Uterus (tissue), 4 donors: ENCODE results near the gene PPFIBP2. TPM values are rescaled to one million over a fixed set of nuclear protein-coding genes. Genes with fewer than 3 reads are reported as not detected.

Source experiments
- DNase-seq, 2 donors: peaks; one replicate each; pipeline ENCODE4 v3.0.0-alpha.2; 2019 to 2020
- H3K27ac ChIP-seq, 2 donors: fragments of 200-600 bp; sonication (generic); 1 replicate in 1 of 2; 2 replicates in 1 of 2; pipeline ENCODE4 v1.5.1; 2016 to 2018
- H3K27me3 ChIP-seq, 2 donors: fragments of 200-600 bp; sonication (generic); one replicate each; pipeline ENCODE4 v1.5.1; 2018 to 2019; ENCODE audit warnings: control low read depth in 1 of 2
- H3K36me3 ChIP-seq, 2 donors: fragments of 200-600 bp; sonication (generic); one replicate each; pipeline ENCODE4 v1.5.1; 2019; ENCODE audit warnings: control low read depth in 1 of 2
- H3K4me1 ChIP-seq, 2 donors: fragments of 200-600 bp; sonication (generic); one replicate each; pipeline ENCODE4 v1.5.1; 2018 to 2019; ENCODE audit warnings: control low read depth in 1 of 2
- H3K4me3 ChIP-seq, 2 donors: fragments of 200-600 bp; sonication (generic); 1 replicate in 1 of 2; 2 replicates in 1 of 2; pipeline ENCODE4 v1.5.1; 2018 to 2019; ENCODE audit warnings: mild to moderate bottlenecking in 1 of 2
- H3K9me3 ChIP-seq, 2 donors: fragments of 200-600 bp; sonication (generic); one replicate each; pipeline ENCODE4 v1.5.1; 2019; ENCODE audit warnings: control low read depth in 1 of 2
- CTCF ChIP-seq, 4 experiments: fragments of 200-600 bp in 2 of 4; fragments of 450-650 bp in 2 of 4; sonication (generic) in 2 of 4; IDR thresholded peaks; one replicate each; pipeline ENCODE4 v1.5.1; 2016 to 2019; ENCODE audit warnings: antibody characterized with exemption in 4 of 4, mild to moderate bottlenecking in 2 of 4, moderate library complexity in 1 of 4
- POLR2A ChIP-seq, 2 donors: fragments of 450-650 bp; IDR thresholded peaks; one replicate each; pipeline ENCODE4 v1.6.1; 2016; ENCODE audit warnings: antibody characterized with exemption in 2 of 2, mild to moderate bottlenecking in 1 of 2, moderate library complexity in 1 of 2
- intact Hi-C: fragments of 100-400 bp; cut with DNase I; formaldehyde crosslinking; loops from one replicate; pipeline ENCODE4 v1.15.1; 2023; ENCODE audit warnings: low total_unique reads
- total RNA-seq, 4 donors: library from RNA; depleted of rRNA in 3 of 4; stranded (reverse); fragments of >200 nt in 3 of 4; gene quantifications; one replicate each; pipeline versions ENCODE4 v1.1.0 to v1.2.4, GENCODE V29; 2014 to 2023
- donor health status: DM: yes; HTN: yes; CAD: no.

Gene PPFIBP2
- total RNA-seq, 4 donors from 2014 or later: 2.1 to 36.2 (median 15.2) TPM

- Histone ChIP-seq H3K27me3 (no peaks in the 10 kb centered on the region), H3K4me1 (no peaks in the 10 kb centered on the region), H3K9me3 (no peaks in the 10 kb centered on the region), H3K4me3 (no peak overlapping the region), H3K36me3 (no peaks in the 10 kb centered on the region), H3K27ac (no peak overlapping the region)
- no peak for DNase-seq
- intact Hi-C loops: no loop called here
- TF ChIP-seq POLR2A (IDR thresholded peaks at IDR 0.05): no peak
- TF ChIP-seq CTCF (IDR thresholded peaks at IDR 0.05): no peak
Observed at GRCh38 chr11:7606496-7606895, 92.7 kb downstream of the PPFIBP2 start.

- no peak for TF ChIP-seq CTCF (IDR thresholded peaks at IDR 0.05)
- TF ChIP-seq POLR2A (IDR thresholded peaks at IDR 0.05): no peak
- H3K36me3 ChIP-seq: no peaks in the 10 kb centered on the region
- intact Hi-C loops: no loop called here
- no peak for DNase-seq
- no peaks in the 10 kb centered on the region for H3K9me3 ChIP-seq
- no peaks in the 10 kb centered on the region for H3K27me3 ChIP-seq
- no peak overlapping the region for H3K4me3 ChIP-seq
- H3K4me1 ChIP-seq: no peaks in the 10 kb centered on the region
- no peak overlapping the region for H3K27ac ChIP-seq
Observed at GRCh38 chr11:7609015-7609414, 95.2 kb downstream of the PPFIBP2 start.

- no peak overlapping the region for H3K27ac ChIP-seq
- TF ChIP-seq CTCF (IDR thresholded peaks at IDR 0.05) (no peak), POLR2A (IDR thresholded peaks at IDR 0.05) (no peak)
- H3K4me1 ChIP-seq: no peaks in the 10 kb centered on the region
- intact Hi-C loops: no loop called here
- H3K4me3 ChIP-seq: no peak overlapping the region
- H3K36me3 ChIP-seq: no peaks in the 10 kb centered on the region
- DNase-seq: no peak
- H3K9me3 ChIP-seq: no peaks in the 10 kb centered on the region
- H3K27me3 ChIP-seq: no peaks in the 10 kb centered on the region
Observed at GRCh38 chr11:7609521-7609920, 95.7 kb downstream of the PPFIBP2 start.

- Histone ChIP-seq H3K27me3 (no peaks in the 10 kb centered on the region), H3K9me3 (no peaks in the 10 kb centered on the region), H3K27ac (no peak overlapping the region), H3K4me3 (no peak overlapping the region), H3K36me3 (no peaks in the 10 kb centered on the region), H3K4me1 (no peaks in the 10 kb centered on the region)
- no peak for DNase-seq
- intact Hi-C loops: no loop called here
- TF ChIP-seq CTCF (IDR thresholded peaks at IDR 0.05): no peak
- no peak for TF ChIP-seq POLR2A (IDR thresholded peaks at IDR 0.05)
Observed at GRCh38 chr11:7610393-7610792, 96.6 kb downstream of the PPFIBP2 start.

- Histone ChIP-seq H3K4me1 (no peaks in the 10 kb centered on the region), H3K36me3 (no peaks in the 10 kb centered on the region), H3K4me3 (no peak overlapping the region), H3K27me3 (no peaks in the 10 kb centered on the region), H3K9me3 (no peaks in the 10 kb centered on the region), H3K27ac (no peak overlapping the region)
- no peak for TF ChIP-seq CTCF (IDR thresholded peaks at IDR 0.05)
- TF ChIP-seq POLR2A (IDR thresholded peaks at IDR 0.05): no peak
- no peak for DNase-seq
- intact Hi-C loops: no loop called here
Observed at GRCh38 chr11:7611411-7611810, 97.6 kb downstream of the PPFIBP2 start.
